ENCODE data around the gene SLIT3. TPM values are rescaled to one million over a fixed set of nuclear protein-coding genes. Genes with fewer than 3 reads are reported as not detected.
A peak's percentile ranks its signal among the peaks of the same experiment; 100 is the strongest.

SLIT3 gene
- total RNA-seq, 1 donor from 2014 or later = 52.8 TPM

- peak in 1 of 2 donors; percentile 54 for DNase-seq (ENCODE audit: extremely low spot score in 2 of 2)
- H3K4me3 ChIP-seq = no peak overlapping the region
- no peaks in the 10 kb centered on the region for H3K36me3 ChIP-seq
- TF ChIP-seq POLR2AphosphoS5 (IDR thresholded peaks at IDR 0.05; ENCODE audit: insufficient read depth in 1 of 2, low read depth in 1 of 2) (no peak), CTCF (IDR thresholded peaks at IDR 0.05) (no peak), POLR2A (IDR thresholded peaks at IDR 0.05) (no peak)
- H3K9me3 ChIP-seq = no peaks in the 10 kb centered on the region
- H3K27me3 ChIP-seq = no peaks in the 10 kb centered on the region
- H3K4me1 ChIP-seq = peaks cover 25% of the 10 kb centered on the region
- no peak overlapping the region for H3K27ac ChIP-seq
- intact Hi-C loops (cut with DNase I) = loop anchor here (10.0 kb wide), 1 partner anchor 131 kb away; no protein-coding TSS in a partner anchor
Measured at GRCh38 chr5:169295306-169295705, 5.6 kb downstream of the SLIT3 start.

- peaks cover 28% of the 10 kb centered on the region for H3K4me1 ChIP-seq
Measured at GRCh38 chr5:169294621-169295020, 6.3 kb downstream of the SLIT3 start.

GRCh38 chr5:169291877-169292276 is 9.1 kb downstream of the SLIT3 start:
- intact Hi-C loops (cut with DNase I) = loop anchor here (10.0 kb wide), 1 partner anchor 127 kb away; no protein-coding TSS in a partner anchor
- Histone ChIP-seq H3K4me1 (peaks cover 36% of the 10 kb centered on the region), H3K9me3 (no peaks in the 10 kb centered on the region), H3K4me3 (no peak overlapping the region), H3K27me3 (no peaks in the 10 kb centered on the region), H3K36me3 (no peaks in the 10 kb centered on the region), H3K27ac (no peak overlapping the region)
- peak; percentile 25 to 52 for DNase-seq (ENCODE audit: extremely low spot score in 2 of 2)
- TF ChIP-seq CTCF (IDR thresholded peaks at IDR 0.05) = no peak
- TF ChIP-seq POLR2AphosphoS5 (IDR thresholded peaks at IDR 0.05; ENCODE audit: insufficient read depth in 1 of 2, low read depth in 1 of 2) = no peak
- no peak for TF ChIP-seq POLR2A (IDR thresholded peaks at IDR 0.05)

More at GRCh38 chr5:169294621-169295020, 6.3 kb downstream of the SLIT3 start:
- TF ChIP-seq CTCF (IDR thresholded peaks at IDR 0.05) (no peak), POLR2AphosphoS5 (IDR thresholded peaks at IDR 0.05; ENCODE audit: insufficient read depth in 1 of 2, low read depth in 1 of 2) (no peak)
- Histone ChIP-seq H3K27ac (no peak overlapping the region), H3K36me3 (no peaks in the 10 kb centered on the region), H3K27me3 (no peaks in the 10 kb centered on the region), H3K4me3 (no peak overlapping the region), H3K9me3 (no peaks in the 10 kb centered on the region)
- no peak for DNase-seq (ENCODE audit: extremely low spot score in 2 of 2)
- intact Hi-C loops (cut with DNase I) = loop anchor here (10.0 kb wide), 1 partner anchor 130 kb away; no protein-coding TSS in a partner anchor

- H3K27me3 ChIP-seq = no peaks in the 10 kb centered on the region
- peaks cover 37% of the 10 kb centered on the region for H3K4me1 ChIP-seq
- no peak overlapping the region for H3K4me3 ChIP-seq
- no peaks in the 10 kb centered on the region for H3K36me3 ChIP-seq
- TF ChIP-seq POLR2AphosphoS5 (IDR thresholded peaks at IDR 0.05; ENCODE audit: insufficient read depth in 1 of 2, low read depth in 1 of 2) = no peak
- TF ChIP-seq CTCF (IDR thresholded peaks at IDR 0.05) = no peak
- TF ChIP-seq POLR2A (IDR thresholded peaks at IDR 0.05) = no peak
- intact Hi-C loops (cut with DNase I) = loop anchor here (10.0 kb wide), 1 partner anchor 126 kb away; no protein-coding TSS in a partner anchor
- H3K9me3 ChIP-seq = no peaks in the 10 kb centered on the region
- peak in 1 of 2 donors; percentile 81 for DNase-seq (ENCODE audit: extremely low spot score in 2 of 2)
- H3K27ac ChIP-seq = no peak overlapping the region
Measured at GRCh38 chr5:169290895-169291294, 10.0 kb downstream of the SLIT3 start.

- Histone ChIP-seq H3K36me3 (no peaks in the 10 kb centered on the region), H3K4me1 (peaks cover 37% of the 10 kb centered on the region), H3K4me3 (no peak overlapping the region), H3K27ac (no peak overlapping the region), H3K27me3 (no peaks in the 10 kb centered on the region), H3K9me3 (no peaks in the 10 kb centered on the region)
- intact Hi-C loops (cut with DNase I) = no loop called here
- no peak for DNase-seq (ENCODE audit: extremely low spot score in 2 of 2)
- TF ChIP-seq POLR2AphosphoS5 (IDR thresholded peaks at IDR 0.05; ENCODE audit: insufficient read depth in 1 of 2, low read depth in 1 of 2) (no peak), POLR2A (IDR thresholded peaks at IDR 0.05) (no peak)
Measured at GRCh38 chr5:169289520-169289919, 11.4 kb downstream of the SLIT3 start.
